Naive thymus-derived CD8-positive, alpha-beta T cell (primary cell): ENCODE measurements around the gene PHACTR3. TPM values are rescaled to one million over a fixed set of nuclear protein-coding genes. Genes with fewer than 3 reads are reported as not detected.

Experiments used
- ATAC-seq, 2 donors: fragments of 150-1000 bp; cut with Tn5 transposase in 1 of 2; sonication (Bioruptor Pico), chemical (Tn5 transposase) in 1 of 2; 1 replicate in 1 of 2; 2 replicates in 1 of 2; pipeline ENCODE4 v1.10.0; 2021; ENCODE audit warnings: mild to moderate bottlenecking in 2 of 2, moderate library complexity in 2 of 2
- POLR2A ChIA-PET: fragments of 350-600 bp; sonication (Branson Sonifier 250); formaldehyde crosslinking; loops from one replicate; lab custom pipeline; 2021; ENCODE audit warnings: antibody characterized with exemption; lab: Charles Lee
- DNase-seq, 10 donors: peaks; one replicate each; pipeline versions ENCODE4 v3.0.0 to v3.0.0-alpha.2; 2020 to 2022
- H3K27ac Mint-ChIP-seq, 10 donors: one replicate each; pipeline ENCODE4 v1.8.0; 2020 to 2022; ENCODE audit warnings: mild to moderate bottlenecking in 10 of 10, mixed read lengths in 10 of 10, moderate library complexity in 4 of 10, inconsistent platforms in 1 of 10
- H3K27me3 Mint-ChIP-seq, 5 donors: one replicate each; pipeline ENCODE4 v1.8.0; 2021 to 2022; ENCODE audit warnings: mixed read lengths in 5 of 5
- H3K36me3 Mint-ChIP-seq, 3 donors: one replicate each; pipeline ENCODE4 v1.8.0; 2020 to 2022; ENCODE audit warnings: mixed read lengths in 3 of 3, mild to moderate bottlenecking in 2 of 3, inconsistent platforms in 1 of 3
- H3K4me1 Mint-ChIP-seq, 4 donors: one replicate each; pipeline ENCODE4 v1.8.0; 2021 to 2022; ENCODE audit warnings: mixed read lengths in 4 of 4
- H3K4me3 Mint-ChIP-seq, 10 donors: one replicate each; pipeline ENCODE4 v1.8.0; 2020 to 2022; ENCODE audit warnings: mild to moderate bottlenecking in 10 of 10, mixed read lengths in 10 of 10, moderate library complexity in 6 of 10, inconsistent platforms in 1 of 10
- H3K9me3 Mint-ChIP-seq, 9 donors: one replicate each; pipeline ENCODE4 v1.8.0; 2020 to 2022; ENCODE audit warnings: mixed read lengths in 9 of 9, mild to moderate bottlenecking in 3 of 9, inconsistent platforms in 1 of 9, moderate library complexity in 1 of 9
- polyA plus RNA-seq, 3 donors: library from polyadenylated mRNA; unstranded; fragments of 300-500 nt; fragmentation: Illumina TruSeq; gene quantifications; one replicate each; pipeline ENCODE4 v1.2.3, GENCODE V29; 2021
- total RNA-seq, 8 experiments: library from RNA in 2 of 8; stranded (reverse) in 2 of 8; gene quantifications; one replicate each; pipeline ENCODE4 v1.2.3 and lab custom pipeline; 2021 to 2026

PHACTR3 gene
- total and polyA plus RNA-seq, 5 experiments from 2014 or later = not detected

DNA sequence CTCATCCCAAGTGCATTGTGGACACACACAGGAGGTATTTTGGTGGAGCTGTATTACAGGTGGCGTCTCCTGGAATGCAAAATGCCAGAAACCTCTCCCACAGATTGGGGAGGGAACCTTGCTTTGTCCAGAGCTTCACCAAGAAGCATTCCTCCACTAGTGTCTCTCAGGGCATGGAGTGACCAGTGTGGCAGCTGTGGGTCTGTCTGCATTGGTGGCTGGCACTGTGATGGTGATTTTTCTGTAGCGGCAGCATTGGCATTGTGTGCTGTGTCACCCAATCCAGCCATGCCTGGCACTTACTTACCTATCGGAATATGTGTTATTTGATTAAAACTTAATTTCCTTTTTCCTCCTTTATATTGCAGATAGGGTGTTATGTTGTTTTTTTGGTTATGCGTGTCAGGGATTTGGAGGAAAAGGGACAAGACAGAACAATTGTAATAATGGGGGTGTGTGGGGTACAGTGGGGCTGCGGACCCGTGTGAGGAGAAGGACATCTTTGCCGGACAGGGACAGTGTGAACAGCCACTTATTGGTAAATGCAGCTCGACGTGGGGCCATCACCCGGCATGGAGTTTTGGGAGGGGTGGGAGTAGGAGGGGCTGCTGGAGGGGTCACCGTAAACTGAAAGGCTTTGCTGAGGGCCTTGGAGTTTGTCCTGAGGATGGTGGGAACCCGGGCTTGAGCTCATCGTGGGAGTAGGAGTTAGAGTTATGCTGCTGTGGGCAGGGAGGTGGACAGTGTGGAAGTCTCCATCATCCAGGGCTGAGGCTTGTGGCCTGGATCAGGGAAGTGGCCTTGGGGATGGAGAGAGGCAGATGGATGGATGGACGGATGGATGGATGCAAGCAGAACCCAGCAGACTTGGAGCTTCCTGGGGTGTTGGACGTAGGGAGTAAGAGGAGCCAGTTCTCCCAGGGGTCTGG is 224.0 kb downstream of the PHACTR3 start:
- Mint-ChIP-seq H3K4me3 (no peak overlapping the region), H3K4me1 (peaks cover 0 to 1% (median 0%) of the 10 kb centered on the region in 4 donors), H3K27ac (no peak overlapping the region), H3K9me3 (no peaks in the 10 kb centered on the region), H3K36me3 (no peaks in the 10 kb centered on the region), H3K27me3 (peaks cover 3 to 34% (median 12%) of the 10 kb centered on the region in 5 donors)
- POLR2A ChIA-PET = no interaction called here
- ATAC-seq = no peak
- DNase-seq = no peak

- H3K27me3 Mint-ChIP-seq = peaks cover 8 to 41% (median 14%) of the 10 kb centered on the region in 5 donors
- POLR2A ChIA-PET = no interaction called here
- H3K4me3 Mint-ChIP-seq = no peak overlapping the region
- DNase-seq (no peak), ATAC-seq (no peak)
- peak overlapping the region in 1 of 10 donors; percentile 20 for H3K27ac Mint-ChIP-seq
- peaks cover 0 to 1% (median 0%) of the 10 kb centered on the region in 4 donors for H3K4me1 Mint-ChIP-seq
- H3K36me3 Mint-ChIP-seq = no peaks in the 10 kb centered on the region
- H3K9me3 Mint-ChIP-seq = no peaks in the 10 kb centered on the region
Measured at GRCh38 chr20:59829054-59829785, 224.9 kb downstream of the PHACTR3 start.

DNA sequence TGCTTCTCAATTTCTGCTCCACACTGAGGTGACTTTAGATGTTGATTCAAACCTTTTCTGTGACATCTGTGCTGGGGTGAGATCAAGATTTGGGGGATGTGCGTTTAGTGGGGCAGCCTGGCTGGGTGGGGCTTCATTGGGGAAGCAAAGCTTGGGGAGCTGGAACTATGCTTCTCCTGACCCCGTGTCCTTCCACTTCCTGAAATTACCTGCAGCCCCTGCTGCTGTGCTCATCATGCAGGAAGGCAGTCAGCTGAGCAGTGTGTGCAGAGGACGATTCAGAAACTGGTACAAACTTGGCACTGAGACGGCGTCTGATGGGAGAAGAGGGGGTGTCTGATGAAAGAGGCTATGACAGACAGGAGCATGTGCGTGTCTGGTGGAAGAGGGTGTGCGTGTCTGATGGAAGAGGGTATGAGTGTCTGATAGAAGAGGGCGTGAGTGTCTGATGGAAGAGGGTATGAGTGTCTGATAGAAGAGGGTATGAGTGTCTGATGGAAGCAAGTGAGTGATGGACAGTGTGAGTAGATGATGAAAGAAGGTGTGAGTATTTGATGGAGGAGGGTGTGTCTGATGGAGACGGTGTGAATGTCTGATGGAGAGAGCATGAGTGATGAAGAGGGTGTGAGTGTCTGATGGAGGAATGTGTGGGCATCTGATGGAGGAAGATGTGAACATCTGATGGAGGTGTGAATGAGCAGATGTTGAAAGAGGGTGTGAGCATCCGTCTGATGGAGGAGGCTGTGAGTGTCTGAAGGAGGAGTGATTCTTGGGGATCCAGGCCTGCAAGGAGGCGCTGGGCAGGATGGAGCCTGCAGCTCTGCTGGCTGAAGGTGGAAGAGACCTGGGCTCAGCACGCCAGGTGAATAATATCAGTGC is 225.7 kb downstream of the PHACTR3 start:
- H3K36me3 Mint-ChIP-seq = no peaks in the 10 kb centered on the region
- H3K4me1 Mint-ChIP-seq = peaks cover 0 to 2% (median under 1%) of the 10 kb centered on the region in 4 donors
- no peaks in the 10 kb centered on the region for H3K9me3 Mint-ChIP-seq
- ATAC-seq (no peak), DNase-seq (no peak)
- H3K4me3 Mint-ChIP-seq = no peak overlapping the region
- H3K27me3 Mint-ChIP-seq = peaks cover 16 to 48% (median 20%) of the 10 kb centered on the region in 5 donors
- POLR2A ChIA-PET = no interaction called here
- H3K27ac Mint-ChIP-seq = peak overlapping the region in 2 of 10 donors; percentile 15 to 20

GRCh38 chr20:59830665-59831023 is 226.3 kb downstream of the PHACTR3 start:
- no peaks in the 10 kb centered on the region for H3K9me3 Mint-ChIP-seq
- peaks cover 0 to 5% (median 4%) of the 10 kb centered on the region in 4 donors for H3K4me1 Mint-ChIP-seq
- no peaks in the 10 kb centered on the region for H3K36me3 Mint-ChIP-seq
- peaks cover 20 to 51% (median 26%) of the 10 kb centered on the region in 5 donors for H3K27me3 Mint-ChIP-seq
- ATAC-seq (no peak), DNase-seq (no peak)
- H3K27ac Mint-ChIP-seq = no peak overlapping the region
- POLR2A ChIA-PET = no interaction called here
- no peak overlapping the region for H3K4me3 Mint-ChIP-seq

DNA sequence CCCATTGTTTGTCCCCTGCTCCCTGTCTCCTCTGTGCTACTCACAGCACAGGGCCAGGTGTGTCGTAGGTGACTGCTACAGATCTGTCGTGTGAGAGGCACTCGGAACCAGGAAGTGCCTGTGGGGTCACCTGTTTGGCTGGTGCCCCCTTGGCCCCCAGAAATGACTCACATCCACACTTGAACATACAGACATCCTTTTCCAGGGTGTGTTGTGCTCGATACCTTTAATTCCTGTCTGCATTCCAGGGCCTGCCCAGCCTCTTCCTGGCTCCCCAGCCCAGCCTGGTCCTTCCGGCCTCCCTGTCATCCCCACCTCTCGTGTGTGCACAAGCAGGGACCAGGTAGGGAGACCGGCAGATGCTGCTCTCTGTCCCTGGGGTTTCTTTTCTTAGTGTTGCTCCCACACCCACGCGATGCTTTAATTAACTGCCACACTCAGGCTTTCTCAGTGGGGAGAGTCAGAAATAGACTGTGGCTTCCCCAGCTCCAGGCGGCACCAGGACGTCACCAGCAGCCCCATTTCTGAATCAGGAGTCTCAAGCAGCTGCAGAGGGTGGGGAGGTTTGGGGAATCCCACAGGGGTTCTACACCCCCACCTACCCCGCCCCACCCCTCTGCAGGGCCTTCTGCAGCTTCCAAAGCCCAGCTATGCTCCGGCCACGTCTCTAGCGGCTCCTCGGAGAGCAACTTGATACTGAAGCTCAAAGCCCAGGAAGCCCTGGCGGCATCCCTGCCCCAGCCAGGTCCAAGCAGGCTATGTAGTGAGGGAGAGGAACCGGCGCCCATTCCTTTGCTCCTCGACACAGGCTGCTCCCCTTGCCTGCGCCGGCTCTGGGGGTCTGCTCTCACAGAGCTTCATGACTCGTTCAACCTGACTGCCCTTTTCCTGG is 226.9 kb downstream of the PHACTR3 start:
- Mint-ChIP-seq H3K4me1 (peaks cover 0 to 11% (median 7%) of the 10 kb centered on the region in 4 donors), H3K27me3 (peaks cover 25 to 55% (median 32%) of the 10 kb centered on the region in 5 donors), H3K4me3 (no peak overlapping the region), H3K9me3 (no peaks in the 10 kb centered on the region), H3K36me3 (no peaks in the 10 kb centered on the region), H3K27ac (no peak overlapping the region)
- DNase-seq = no peak
- POLR2A ChIA-PET = no interaction called here
- ATAC-seq = no peak

GRCh38 chr20:59831916-59832270 is 227.6 kb downstream of the PHACTR3 start:
- no peak for ATAC-seq
- Mint-ChIP-seq H3K36me3 (no peaks in the 10 kb centered on the region), H3K27me3 (peaks cover 28 to 50% (median 33%) of the 10 kb centered on the region in 5 donors), H3K9me3 (no peaks in the 10 kb centered on the region), H3K4me1 (peaks cover 0 to 12% (median 7%) of the 10 kb centered on the region in 4 donors), H3K4me3 (no peak overlapping the region), H3K27ac (no peak overlapping the region)
- DNase-seq = no peak
- POLR2A ChIA-PET = no interaction called here

GRCh38 chr20:59832406-59833363 is 228.3 kb downstream of the PHACTR3 start:
- peak in 1 of 10 donors; percentile 45 for DNase-seq
- no peaks in the 10 kb centered on the region for H3K9me3 Mint-ChIP-seq
- H3K27me3 Mint-ChIP-seq = peaks cover 29 to 50% (median 41%) of the 10 kb centered on the region in 5 donors
- no peaks in the 10 kb centered on the region for H3K36me3 Mint-ChIP-seq
- H3K27ac Mint-ChIP-seq = no peak overlapping the region
- POLR2A ChIA-PET = no interaction called here
- H3K4me1 Mint-ChIP-seq = peaks cover 0 to 12% (median 7%) of the 10 kb centered on the region in 4 donors
- H3K4me3 Mint-ChIP-seq = no peak overlapping the region
- no peak for ATAC-seq

- Mint-ChIP-seq H3K9me3 (no peaks in the 10 kb centered on the region), H3K36me3 (no peaks in the 10 kb centered on the region), H3K27ac (peak overlapping the region in 2 of 10 donors; percentile 31 to 66), H3K4me3 (peak overlapping the region in 1 of 10 donors; percentile 1), H3K27me3 (peaks cover 25 to 47% (median 41%) of the 10 kb centered on the region in 5 donors), H3K4me1 (peaks cover 0 to 12% (median 6%) of the 10 kb centered on the region in 4 donors)
- POLR2A ChIA-PET = no interaction called here
- DNase-seq (no peak), ATAC-seq (no peak)
Measured at GRCh38 chr20:59835057-59835447, 230.7 kb downstream of the PHACTR3 start.

- H3K27me3 Mint-ChIP-seq = peaks cover 22 to 47% (median 36%) of the 10 kb centered on the region in 5 donors
- peak overlapping the region in 1 of 10 donors; percentile 31 for H3K27ac Mint-ChIP-seq
- ATAC-seq (peak in 1 of 2 donors; percentile 38), DNase-seq (no peak)
- no peaks in the 10 kb centered on the region for H3K9me3 Mint-ChIP-seq
- H3K4me3 Mint-ChIP-seq = peak overlapping the region in 2 of 10 donors; percentile 8 to 28
- POLR2A ChIA-PET = no interaction called here
- peaks cover 0 to 12% (median 6%) of the 10 kb centered on the region in 4 donors for H3K4me1 Mint-ChIP-seq
- H3K36me3 Mint-ChIP-seq = no peaks in the 10 kb centered on the region
Measured at GRCh38 chr20:59835448-59836395, 231.4 kb downstream of the PHACTR3 start.

DNA sequence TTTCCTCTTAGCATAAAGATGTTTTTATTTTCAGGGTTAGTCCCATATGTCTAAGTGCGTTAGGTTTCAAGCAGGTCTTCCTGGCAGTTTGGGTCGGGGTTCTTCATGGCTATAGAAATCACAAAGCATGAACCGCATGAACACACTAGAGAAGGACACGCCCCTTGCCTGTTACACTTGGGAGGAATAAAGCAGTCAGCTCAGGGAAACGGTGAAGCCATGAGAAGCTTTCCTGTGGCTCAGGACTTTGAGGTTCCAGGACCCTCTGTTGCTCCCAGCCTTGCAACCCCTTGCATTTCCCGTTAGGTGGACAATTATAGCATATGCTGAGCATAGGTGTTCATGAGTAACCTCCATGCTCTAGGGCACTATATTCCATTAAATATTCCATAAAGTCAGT is 232.4 kb downstream of the PHACTR3 start:
- POLR2A ChIA-PET = no interaction called here
- H3K27me3 Mint-ChIP-seq = peaks cover 22 to 56% (median 33%) of the 10 kb centered on the region in 5 donors
- H3K9me3 Mint-ChIP-seq = no peaks in the 10 kb centered on the region
- H3K36me3 Mint-ChIP-seq = no peaks in the 10 kb centered on the region
- H3K4me3 Mint-ChIP-seq = no peak overlapping the region
- peaks cover 0 to 12% (median 6%) of the 10 kb centered on the region in 4 donors for H3K4me1 Mint-ChIP-seq
- no peak overlapping the region for H3K27ac Mint-ChIP-seq
- ATAC-seq (no peak), DNase-seq (no peak)
